Measurements from ENCODE around the gene WDFY4. TPM values are rescaled to one million over a fixed set of nuclear protein-coding genes. Genes with fewer than 3 reads are reported as not detected.

Gene WDFY4, protein sequence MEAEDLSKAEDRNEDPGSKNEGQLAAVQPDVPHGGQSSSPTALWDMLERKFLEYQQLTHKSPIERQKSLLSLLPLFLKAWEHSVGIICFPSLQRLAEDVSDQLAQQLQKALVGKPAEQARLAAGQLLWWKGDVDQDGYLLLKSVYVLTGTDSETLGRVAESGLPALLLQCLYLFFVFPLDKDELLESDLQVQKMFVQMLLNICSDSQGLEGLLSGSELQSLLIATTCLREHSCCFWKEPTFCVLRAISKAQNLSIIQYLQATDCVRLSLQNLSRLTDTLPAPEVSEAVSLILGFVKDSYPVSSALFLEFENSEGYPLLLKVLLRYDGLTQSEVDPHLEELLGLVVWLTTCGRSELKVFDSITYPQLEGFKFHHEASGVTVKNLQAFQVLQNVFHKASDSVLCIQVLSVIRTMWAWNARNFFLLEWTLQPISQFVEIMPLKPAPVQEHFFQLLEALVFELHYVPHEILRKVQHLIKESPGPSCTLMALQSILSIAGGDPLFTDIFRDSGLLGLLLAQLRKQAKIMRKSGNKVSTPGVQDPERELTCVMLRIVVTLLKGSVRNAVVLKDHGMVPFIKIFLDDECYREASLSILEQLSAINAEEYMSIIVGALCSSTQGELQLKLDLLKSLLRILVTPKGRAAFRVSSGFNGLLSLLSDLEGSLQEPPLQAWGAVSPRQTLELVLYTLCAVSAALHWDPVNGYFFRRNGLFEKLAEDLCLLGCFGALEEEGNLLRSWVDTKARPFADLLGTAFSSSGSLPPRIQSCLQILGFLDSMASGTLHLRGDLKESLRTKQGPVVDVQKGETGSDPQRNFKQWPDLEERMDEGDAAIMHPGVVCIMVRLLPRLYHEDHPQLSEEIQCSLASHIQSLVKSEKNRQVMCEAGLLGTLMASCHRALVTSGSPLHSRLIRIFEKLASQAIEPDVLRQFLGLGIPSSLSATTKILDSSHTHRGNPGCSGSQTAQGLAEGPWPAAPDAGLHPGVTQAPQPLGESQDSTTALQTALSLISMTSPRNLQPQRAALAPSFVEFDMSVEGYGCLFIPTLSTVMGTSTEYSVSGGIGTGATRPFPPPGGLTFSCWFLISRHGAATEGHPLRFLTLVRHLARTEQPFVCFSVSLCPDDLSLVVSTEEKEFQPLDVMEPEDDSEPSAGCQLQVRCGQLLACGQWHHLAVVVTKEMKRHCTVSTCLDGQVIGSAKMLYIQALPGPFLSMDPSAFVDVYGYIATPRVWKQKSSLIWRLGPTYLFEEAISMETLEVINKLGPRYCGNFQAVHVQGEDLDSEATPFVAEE (N-terminal part only)
- total RNA-seq = 1 to 10 TPM in 1 of 2 donors, under 1 TPM in 1; 0.70 to 2.0 TPM

DNA sequence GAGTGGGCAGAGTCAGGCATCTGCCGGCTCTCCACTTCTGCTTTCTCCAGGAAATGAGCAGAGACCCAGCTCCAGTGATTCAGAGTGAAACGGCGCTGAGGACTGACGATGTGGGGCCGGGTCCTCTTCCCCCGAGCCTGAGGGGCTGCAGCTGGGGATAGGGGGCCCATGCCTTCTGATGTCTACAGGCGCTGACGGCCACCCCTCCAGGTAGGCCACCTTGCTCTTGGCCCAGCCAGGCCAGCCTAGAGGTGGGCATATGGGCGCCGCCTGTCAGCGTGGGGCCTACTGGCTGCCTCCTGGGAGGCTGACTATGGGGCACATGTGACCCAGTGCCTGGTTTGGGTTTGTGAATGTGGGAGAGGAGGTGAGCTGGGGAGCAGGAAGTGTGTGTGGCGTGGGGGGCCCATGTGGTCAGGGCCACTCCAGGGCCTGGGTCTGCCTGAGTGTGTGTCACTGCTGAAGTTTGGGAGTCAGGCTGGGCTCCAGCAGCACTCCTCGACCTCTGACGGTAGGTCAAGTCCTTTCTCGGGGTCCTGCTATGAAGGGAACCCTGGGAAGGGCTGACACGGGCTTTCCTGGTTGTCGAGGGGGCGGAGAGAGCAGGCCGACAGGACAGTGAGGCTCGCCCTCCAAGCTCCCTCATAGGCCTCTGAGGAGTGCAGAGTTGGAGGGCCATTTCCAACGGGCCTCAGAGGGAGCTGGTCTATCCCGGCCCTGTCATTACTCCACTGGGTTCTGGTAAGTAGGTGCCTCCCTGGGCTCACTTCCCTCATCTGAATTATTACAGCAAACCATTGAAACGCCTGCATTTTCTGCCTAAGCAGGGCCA, at the start of gene WDFY4:
TSS of gene WDFY4 (plus strand) at position 82 of the 832 bp plus-strand sequence. CDS start 24,860 bp downstream, outside the sequence.
- Histone ChIP-seq H3K4me3 (peak within 1 kb of the TSS in 1 of 2 donors; percentile 19), H3K4me1 (no peaks in the 10 kb centered on the region), H3K27me3 (no peaks in the 10 kb centered on the region), H3K9me3 (peaks cover 0 to 13% of the 10 kb centered on the region in 2 donors), H3K36me3 (no peaks in the 10 kb centered on the region), H3K27ac (peak within 1 kb of the TSS; percentile 16 to 26)
- TF ChIP-seq, protein P1, sequence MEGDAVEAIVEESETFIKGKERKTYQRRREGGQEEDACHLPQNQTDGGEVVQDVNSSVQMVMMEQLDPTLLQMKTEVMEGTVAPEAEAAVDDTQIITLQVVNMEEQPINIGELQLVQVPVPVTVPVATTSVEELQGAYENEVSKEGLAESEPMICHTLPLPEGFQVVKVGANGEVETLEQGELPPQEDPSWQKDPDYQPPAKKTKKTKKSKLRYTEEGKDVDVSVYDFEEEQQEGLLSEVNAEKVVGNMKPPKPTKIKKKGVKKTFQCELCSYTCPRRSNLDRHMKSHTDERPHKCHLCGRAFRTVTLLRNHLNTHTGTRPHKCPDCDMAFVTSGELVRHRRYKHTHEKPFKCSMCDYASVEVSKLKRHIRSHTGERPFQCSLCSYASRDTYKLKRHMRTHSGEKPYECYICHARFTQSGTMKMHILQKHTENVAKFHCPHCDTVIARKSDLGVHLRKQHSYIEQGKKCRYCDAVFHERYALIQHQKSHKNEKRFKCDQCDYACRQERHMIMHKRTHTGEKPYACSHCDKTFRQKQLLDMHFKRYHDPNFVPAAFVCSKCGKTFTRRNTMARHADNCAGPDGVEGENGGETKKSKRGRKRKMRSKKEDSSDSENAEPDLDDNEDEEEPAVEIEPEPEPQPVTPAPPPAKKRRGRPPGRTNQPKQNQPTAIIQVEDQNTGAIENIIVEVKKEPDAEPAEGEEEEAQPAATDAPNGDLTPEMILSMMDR (IDR thresholded peaks at IDR 0.05) = no peak
- DNase-seq (ENCODE audit: low spot score) = peak; percentile 60

DNA sequence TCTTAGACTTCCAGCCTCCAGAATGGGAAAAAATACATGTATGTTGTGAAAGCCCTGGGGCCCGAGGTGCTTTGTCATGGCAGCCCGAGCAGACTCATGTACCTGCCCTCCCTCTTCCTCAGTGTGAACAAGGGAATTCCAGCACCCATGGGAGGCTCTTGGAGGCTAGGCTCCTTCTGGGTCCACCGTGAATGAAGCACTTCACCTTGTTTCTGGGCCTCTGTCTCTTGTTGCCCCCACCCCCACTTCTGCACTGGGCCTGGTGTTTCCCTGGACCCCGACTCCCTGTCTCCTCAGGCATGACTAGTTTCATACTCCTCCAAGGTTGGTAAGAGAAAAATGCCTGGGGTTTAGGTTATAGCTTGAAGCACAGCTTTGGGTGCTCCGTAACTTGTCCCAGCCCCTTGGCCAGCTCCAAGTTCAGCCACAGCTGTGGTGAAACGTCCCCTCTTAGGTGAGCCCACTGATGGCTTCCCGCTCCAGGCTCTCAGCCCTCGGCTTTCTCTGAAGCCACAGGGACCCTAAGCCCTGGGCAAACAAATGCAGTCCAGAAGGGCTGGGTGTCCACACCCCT, 49.6 kb upstream of the WDFY4 start:
- Histone ChIP-seq H3K4me1 (peaks cover 0 to 19% of the 10 kb centered on the region in 2 donors), H3K27ac (peak overlapping the region in 1 of 2 donors; percentile 43)
- TF ChIP-seq, protein P1 (IDR thresholded peaks at IDR 0.05) = no peak

DNA sequence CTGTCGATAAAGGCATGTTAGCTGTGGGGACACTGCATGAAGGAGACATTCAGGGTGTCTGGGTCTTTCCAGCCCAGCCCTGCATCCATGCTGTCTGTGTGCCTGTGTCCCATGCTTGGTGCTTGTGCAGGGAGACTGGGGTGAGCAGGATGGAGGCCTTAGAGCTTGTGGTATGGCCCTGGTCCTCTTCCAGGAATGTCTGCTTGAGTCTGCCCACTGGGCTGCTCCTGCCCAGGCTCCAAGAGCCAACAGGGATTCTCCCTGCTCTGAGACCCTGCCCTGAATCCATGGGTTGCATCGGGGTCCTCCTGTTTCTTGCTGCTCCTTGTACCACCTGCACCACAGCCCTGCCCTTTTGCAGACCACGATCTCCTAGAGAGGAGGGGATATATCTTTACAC, 48.4 kb upstream of the WDFY4 start:
- no peak overlapping the region for H3K4me3 ChIP-seq
- H3K36me3 ChIP-seq = no peaks in the 10 kb centered on the region
- no peak for DNase-seq (ENCODE audit: low spot score)
- TF ChIP-seq, protein P1 (IDR thresholded peaks at IDR 0.05) = no peak
- H3K4me1 ChIP-seq = peaks cover 0 to 19% of the 10 kb centered on the region in 2 donors
- peaks cover 0 to 14% of the 10 kb centered on the region in 2 donors for H3K9me3 ChIP-seq
- H3K27ac ChIP-seq = no peak overlapping the region
- no peaks in the 10 kb centered on the region for H3K27me3 ChIP-seq

More for the DNA sequence above, 49.6 kb upstream of the WDFY4 start:
- H3K36me3 ChIP-seq = no peaks in the 10 kb centered on the region
- H3K9me3 ChIP-seq = peaks cover 0 to 4% of the 10 kb centered on the region in 2 donors
- DNase-seq (ENCODE audit: low spot score) = no peak
- H3K4me3 ChIP-seq = no peak overlapping the region
- no peaks in the 10 kb centered on the region for H3K27me3 ChIP-seq

DNA sequence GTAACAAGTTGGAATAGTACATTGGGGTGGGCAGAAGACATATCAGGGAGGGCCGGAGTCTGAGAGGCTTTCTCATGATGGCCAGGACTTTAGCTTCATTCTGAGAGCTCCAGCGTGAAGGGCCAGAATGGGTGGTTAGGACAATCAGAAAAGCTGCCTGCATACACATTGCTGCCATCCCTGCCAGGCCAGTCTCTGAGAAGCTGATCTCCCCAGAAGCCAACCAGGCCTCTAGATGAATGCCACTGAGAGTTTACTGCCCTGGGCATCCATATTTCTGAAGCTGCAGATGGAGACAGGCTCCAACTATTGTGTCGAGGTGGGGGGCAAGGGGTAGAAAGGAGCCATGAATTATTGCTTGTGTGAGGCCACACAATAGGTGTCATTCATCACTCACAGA, 47.8 kb upstream of the WDFY4 start:
- no peaks in the 10 kb centered on the region for H3K27me3 ChIP-seq
- H3K9me3 ChIP-seq = peaks cover 0 to 15% of the 10 kb centered on the region in 2 donors
- no peak for DNase-seq (ENCODE audit: low spot score)
- H3K4me3 ChIP-seq = no peak overlapping the region
- no peak overlapping the region for H3K27ac ChIP-seq
- TF ChIP-seq, protein P1 (IDR thresholded peaks at IDR 0.05) = no peak
- peaks cover 0 to 19% of the 10 kb centered on the region in 2 donors for H3K4me1 ChIP-seq
- no peaks in the 10 kb centered on the region for H3K36me3 ChIP-seq
